ENCODE data around the gene ELK3. TPM values are rescaled to one million over a fixed set of nuclear protein-coding genes. Genes with fewer than 3 reads are reported as not detected.

The ELK3 gene
- total RNA-seq, 1 donor from 2014 or later, result 29.1 TPM

DNA sequence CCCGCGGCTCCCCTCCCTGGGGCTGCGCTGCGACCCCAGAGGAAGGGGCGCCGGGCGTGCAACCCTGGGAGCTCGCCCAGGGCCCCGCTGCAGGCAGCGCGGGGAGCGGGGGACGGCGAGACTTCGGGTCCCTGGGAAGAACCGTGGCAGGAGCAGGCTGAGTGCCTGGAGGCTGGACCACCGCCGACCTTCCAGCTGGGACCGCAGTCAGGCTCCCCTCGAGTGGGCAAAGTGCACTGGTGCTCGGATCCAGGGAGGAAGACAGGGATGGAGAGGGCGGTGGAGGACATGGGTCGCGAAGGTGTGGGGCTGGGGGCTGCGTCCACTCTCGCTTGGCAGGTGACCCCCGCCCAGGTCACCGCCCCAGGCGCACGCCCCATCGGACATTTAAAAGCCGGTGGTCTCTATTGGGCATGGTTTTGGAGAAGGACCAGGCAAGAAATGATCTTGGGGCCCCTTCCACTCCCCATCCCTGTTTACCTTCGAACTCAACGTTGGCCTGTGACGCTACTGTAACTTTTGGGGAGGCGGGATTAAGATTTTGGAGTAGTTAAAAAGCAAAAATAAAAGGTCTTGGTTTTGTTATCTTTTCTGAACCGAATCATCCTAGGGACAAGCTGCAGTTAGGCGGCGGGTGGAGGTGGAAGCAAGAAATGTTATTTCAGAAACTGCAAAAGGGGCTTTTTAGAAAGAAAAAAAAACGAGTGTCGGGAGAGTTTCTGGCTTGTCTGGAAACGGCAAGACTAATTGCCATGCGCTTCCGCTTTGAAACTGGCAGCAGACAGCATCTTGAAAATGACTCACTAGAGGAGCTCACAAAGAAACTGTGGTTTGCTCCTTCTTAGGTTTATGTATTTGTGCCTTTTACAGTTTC lies 1.0 kb downstream of the ELK3 start:
- intact Hi-C loops (cut with DNase I), result no loop called here
- peak; percentile 47 to 77 for ATAC-seq

GRCh38 chr12:96195845-96196451 lies 1.8 kb downstream of the ELK3 start:
- TF ChIP-seq CTCF (IDR thresholded peaks at IDR 0.05), result no peak
- ATAC-seq, result peak in 1 of 2 donors; percentile 15
- peak overlapping the region; percentile 89 for H3K27ac ChIP-seq
- no peaks in the 10 kb centered on the region for H3K27me3 ChIP-seq (ENCODE audit: low read depth)
- no peaks in the 10 kb centered on the region for H3K36me3 ChIP-seq
- H3K4me1 ChIP-seq, result peaks cover 33% of the 10 kb centered on the region
- intact Hi-C loops (cut with DNase I), result no loop called here
- no peak for DNase-seq
- peak overlapping the region; percentile 87 for H3K4me3 ChIP-seq
- H3K9me3 ChIP-seq, result no peaks in the 10 kb centered on the region

More for the DNA sequence above, 1.0 kb downstream of the ELK3 start:
- no peak for DNase-seq
- Histone ChIP-seq H3K4me1 (peaks cover 33% of the 10 kb centered on the region), H3K4me3 (peak overlapping the region; percentile 87), H3K9me3 (no peaks in the 10 kb centered on the region), H3K36me3 (no peaks in the 10 kb centered on the region), H3K27me3 (ENCODE audit: low read depth) (no peaks in the 10 kb centered on the region), H3K27ac (peak overlapping the region; percentile 89)
- no peak for TF ChIP-seq CTCF (IDR thresholded peaks at IDR 0.05)

GRCh38 chr12:96196781-96197180 lies 2.6 kb downstream of the ELK3 start:
- intact Hi-C loops (cut with DNase I), result no loop called here
- Histone ChIP-seq H3K4me1 (peaks cover 42% of the 10 kb centered on the region), H3K4me3 (peak overlapping the region; percentile 87), H3K27ac (peak overlapping the region; percentile 89), H3K36me3 (no peaks in the 10 kb centered on the region), H3K27me3 (ENCODE audit: low read depth) (no peaks in the 10 kb centered on the region), H3K9me3 (no peaks in the 10 kb centered on the region)
- no peak for TF ChIP-seq CTCF (IDR thresholded peaks at IDR 0.05)
- DNase-seq (no peak), ATAC-seq (no peak)

- ATAC-seq, result no peak
- intact Hi-C loops (cut with DNase I), result no loop called here
- Histone ChIP-seq H3K27ac (peak overlapping the region; percentile 89), H3K36me3 (no peaks in the 10 kb centered on the region), H3K9me3 (no peaks in the 10 kb centered on the region), H3K4me3 (peak overlapping the region; percentile 87), H3K27me3 (ENCODE audit: low read depth) (no peaks in the 10 kb centered on the region), H3K4me1 (peaks cover 44% of the 10 kb centered on the region)
- no peak for TF ChIP-seq CTCF (IDR thresholded peaks at IDR 0.05)
- DNase-seq, result no peak
These were observed 3.5 kb downstream of the ELK3 start for GRCh38 chr12:96197503-96198272.

DNA sequence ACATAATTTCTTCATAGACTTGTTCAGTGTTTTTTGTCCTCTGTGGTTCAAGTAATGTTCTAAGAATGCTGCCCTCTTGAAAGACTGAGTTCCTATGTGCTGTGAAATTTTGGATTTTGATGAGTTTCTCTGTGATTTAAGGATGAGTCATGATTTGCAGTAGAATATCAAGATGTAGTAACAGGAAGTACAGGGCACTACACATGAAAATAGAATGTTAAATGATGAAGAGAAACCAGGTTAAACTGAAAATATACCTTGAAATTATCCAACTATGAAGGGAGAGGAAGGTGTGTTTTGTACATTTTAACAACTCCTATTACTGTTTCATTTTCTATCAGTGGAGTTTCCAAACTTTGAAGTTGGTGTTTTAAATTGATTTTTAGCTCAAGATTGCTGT lies 4.8 kb downstream of the ELK3 start:
- intact Hi-C loops (cut with DNase I), result no loop called here
- Histone ChIP-seq H3K4me3 (no peak overlapping the region), H3K4me1 (peaks cover 36% of the 10 kb centered on the region), H3K27me3 (ENCODE audit: low read depth) (no peaks in the 10 kb centered on the region), H3K36me3 (no peaks in the 10 kb centered on the region), H3K9me3 (no peaks in the 10 kb centered on the region), H3K27ac (no peak overlapping the region)
- no peak for TF ChIP-seq CTCF (IDR thresholded peaks at IDR 0.05)
- no peak for DNase-seq
- no peak for ATAC-seq

Measured in lower lobe of right lung (tissue), 2 donors.